Non-pigmented ciliary epithelial cell (primary cell): ENCODE measurements around the gene C9orf72.

ENCODE experiments used
- DNase-seq: peaks from one replicate; pipeline ENCODE4 v3.0.0-alpha.2; 2010; ENCODE audit warnings: low read depth

Gene C9orf72

DNA sequence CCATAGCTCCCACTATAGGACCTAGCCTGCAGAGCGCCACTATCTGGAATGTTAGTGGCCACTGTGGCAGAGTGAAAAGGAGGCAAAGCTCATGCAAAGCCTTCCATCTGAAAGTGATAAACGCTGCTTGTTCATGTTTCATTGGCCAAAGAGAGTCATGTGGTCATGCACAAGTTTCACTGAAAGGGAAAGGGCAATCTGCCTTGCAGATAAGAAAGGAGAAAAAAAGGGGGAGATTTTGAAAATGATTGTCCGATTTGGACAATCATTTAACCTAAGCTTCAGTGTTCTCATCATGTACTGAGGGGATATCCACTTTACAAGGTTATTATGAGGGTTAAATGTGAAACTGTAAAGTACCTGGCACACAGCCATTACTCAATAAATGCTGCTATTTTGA, 34.6 kb downstream of the C9orf72 start:
- no peak for DNase-seq

DNA sequence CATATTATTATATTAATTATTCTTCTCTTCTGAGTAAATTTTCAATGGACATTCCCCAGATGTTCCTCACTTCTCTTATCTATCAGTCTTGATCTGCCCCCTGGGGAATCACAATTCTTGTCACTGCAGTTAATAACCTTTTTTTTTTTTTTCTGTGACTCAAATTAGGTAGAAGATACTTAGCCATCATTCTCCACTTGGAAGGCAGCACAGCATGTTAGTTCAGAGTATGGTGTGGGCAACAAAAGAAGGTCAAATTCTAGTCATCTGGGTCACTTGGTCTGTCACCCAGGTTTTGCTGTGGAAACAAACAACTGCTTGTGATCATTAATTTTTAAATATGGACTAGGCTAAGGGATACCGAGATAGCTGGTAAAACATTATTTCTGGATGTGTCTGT, 35.5 kb downstream of the C9orf72 start:
- DNase-seq, result no peak

- no peak for DNase-seq
Observed at GRCh38 chr9:27537027-27537435, 36.2 kb downstream of the C9orf72 start.

- no peak for DNase-seq
Observed at GRCh38 chr9:27536168-27536567, 37.1 kb downstream of the C9orf72 start.

DNA sequence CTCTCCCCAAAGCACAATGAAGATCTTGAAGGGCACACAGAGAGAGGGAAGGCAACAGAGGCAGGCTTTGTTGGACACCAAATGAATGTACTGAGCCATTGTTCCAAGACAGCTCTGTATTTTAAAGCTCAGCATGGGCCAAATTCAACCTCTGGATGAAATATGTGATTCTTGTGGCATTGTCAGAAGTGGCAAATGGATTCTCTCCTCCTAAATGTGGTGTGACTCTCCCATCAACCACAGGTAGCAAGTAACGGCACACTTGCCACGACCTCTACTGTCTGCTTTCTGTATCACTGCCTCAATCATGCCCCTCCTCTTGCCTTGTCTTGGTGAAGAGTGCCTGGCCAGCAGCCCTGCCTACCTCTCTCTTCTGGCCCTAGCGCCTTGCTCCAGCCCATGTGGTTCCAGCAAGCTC, 37.6 kb downstream of the C9orf72 start:
- DNase-seq, result no peak

DNA sequence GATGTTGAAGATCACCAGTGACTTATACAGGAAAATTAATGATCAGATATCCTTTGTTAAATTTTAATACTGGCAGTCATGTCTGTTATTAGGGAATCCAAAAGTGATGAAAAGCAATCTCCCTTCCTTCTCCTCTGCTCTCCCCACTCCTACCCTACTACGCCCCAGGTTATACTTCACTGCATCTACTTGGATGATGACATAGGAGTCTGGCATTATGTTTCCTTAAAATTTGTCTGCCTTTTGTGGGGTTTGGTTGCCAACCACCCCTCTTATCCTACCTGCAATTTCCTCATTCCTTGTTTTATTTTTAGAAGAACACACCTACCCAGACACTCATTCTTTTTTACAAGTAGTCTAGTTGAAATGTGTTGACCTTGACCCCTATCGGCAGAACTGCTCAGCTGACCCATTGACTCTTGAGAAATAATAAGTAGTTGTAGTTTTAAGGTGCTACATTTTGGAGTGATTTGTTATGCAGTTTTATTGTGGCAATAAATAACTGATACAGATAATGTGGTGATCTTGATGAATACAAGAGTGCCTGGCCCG, 38.5 kb downstream of the C9orf72 start:
- DNase-seq, result no peak

DNA sequence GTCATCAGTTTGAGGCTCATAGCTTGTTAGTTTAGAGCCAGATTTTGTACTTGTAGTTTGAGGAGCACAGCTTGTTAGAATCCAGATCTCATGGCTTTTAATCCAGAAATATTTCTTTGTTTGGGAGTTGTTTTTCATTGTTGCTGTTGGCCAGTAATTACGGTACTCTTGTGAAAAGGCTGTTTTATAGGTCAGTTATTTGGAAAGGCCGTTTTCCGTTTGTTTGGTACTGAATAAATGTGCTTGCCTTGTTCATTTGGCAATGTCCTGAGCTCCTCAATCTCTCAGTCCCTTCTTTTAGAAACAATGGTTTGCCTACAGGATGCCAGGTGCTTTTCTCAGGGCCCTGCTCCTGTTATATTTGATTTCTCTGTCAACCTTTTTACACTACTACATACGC, 39.1 kb downstream of the C9orf72 start:
- no peak for DNase-seq

DNA sequence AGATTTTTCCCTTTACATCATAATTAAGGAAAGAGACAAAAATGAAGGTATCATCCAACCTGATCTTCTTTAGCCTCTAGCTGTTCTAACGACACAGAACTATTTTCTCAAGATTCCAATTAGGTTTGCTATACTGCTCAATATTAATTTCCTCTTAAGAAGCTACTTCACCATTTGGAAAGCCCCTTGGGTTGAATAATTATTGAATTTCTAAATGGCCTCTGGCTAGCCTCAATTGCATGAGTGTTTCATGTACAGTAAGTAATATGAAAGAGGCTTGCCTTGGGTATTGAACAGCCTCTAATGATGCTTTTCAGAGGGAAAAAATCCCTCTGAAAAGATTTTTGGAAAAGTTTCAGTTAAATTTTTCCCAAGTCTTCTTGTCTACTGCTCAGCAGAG, 40.0 kb downstream of the C9orf72 start:
- no peak for DNase-seq

DNA sequence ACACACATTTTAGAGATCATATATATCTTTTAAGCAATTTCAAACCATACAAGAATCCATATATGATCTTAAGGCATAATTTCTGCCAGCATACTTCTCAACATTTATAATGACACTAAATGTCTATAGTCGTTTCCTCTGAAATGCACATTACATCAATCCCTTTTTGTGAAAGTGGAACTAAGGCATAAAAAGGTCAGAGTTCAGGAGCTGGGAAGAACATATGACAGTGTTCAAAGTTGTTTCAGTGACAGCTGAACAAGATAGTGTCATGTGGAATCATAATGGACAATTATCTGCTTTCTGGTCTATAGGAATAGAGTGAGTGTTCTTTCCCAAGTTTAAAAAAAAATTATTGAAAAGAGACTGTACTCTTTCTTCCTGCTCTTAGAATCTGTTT, 41.2 kb downstream of the C9orf72 start:
- DNase-seq, result no peak

DNA sequence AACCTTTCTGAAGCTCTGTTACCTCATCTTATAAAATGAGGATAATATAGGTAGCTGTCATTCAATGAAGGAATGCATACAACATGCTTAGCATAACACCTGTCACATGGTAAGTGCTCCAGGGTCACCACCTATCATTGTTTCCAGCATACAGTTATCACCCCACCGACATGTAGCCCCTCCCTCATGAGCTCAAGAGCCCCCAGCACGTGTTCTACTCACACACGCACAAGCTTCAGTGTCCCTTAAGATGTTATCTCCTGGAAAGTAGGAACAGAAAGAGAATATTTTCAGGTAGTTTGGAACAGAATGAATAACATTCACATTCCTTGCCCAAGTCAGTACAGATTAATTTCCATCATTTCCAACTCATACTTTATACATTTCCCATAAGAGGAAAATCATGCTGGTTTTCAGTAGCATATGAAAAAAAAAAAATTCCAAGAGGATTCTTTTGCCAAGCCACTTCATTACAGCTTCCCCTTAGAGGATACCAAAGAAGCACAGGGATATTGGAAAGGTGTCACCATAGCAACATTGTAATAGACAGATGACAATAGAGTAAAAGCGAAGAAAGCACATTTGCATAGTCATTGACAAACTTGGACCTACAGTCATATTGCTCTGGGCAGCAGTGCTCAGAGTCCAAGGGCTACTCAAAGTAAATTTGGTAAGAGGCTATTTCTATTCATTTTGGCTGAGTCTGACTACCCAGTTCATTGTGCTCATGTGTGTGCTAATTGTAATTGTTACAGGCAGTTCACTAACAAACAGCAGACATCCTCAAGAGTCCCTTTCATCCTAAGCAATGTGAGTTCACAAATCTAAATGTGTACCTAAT, 42.1 kb downstream of the C9orf72 start:
- no peak for DNase-seq

- no peak for DNase-seq
Observed at GRCh38 chr9:27529316-27530278, 43.7 kb downstream of the C9orf72 start, which contains the start of gene MOB3B. Gene MOB3B (minus strand): TSS chr9:27529814. CDS start chr9:27455550, 74,264 bp downstream.

DNA sequence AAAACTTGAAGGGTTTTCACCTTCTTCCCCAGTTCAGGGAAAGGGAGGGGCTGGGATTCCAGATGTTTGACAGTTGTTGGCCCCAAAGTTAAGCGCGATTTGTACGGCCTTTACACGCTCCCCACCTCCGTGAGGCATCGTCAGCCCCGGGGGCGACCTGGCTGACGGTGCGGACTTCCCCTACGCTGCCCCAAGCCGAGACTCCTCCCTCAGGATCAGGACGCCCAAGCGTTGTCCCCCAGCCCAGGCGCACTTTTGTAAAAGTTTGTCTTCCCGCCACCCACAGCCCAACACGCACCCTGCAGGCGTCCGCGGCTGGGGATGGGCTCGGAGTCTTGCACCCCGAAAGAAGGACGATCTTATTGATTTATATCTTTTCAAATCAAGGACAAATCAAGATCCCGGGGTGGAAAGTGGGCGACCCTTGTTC, 44.4 kb downstream of the C9orf72 start:
- no peak for DNase-seq

GRCh38 chr9:27528076-27528885, 45.0 kb downstream of the C9orf72 start:
- no peak for DNase-seq

DNA sequence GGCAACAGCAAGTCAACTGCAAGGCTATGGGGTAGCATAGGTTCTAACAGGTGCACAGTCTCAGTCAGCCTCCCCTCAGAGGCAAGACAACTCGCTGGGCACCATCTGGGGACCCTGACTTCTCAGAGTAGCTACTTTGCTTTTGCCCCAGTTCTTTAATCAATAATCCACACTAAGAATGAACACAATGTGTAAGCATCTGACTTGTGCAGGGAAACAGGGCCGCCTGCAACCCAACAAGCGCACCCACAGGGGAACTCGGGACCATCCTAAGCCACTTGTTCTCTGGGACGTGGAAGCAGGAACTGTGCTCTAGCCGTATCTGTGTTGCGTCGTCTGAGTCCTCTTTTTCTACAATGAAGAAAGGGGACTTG, 45.6 kb downstream of the C9orf72 start:
- no peak for DNase-seq

GRCh38 chr9:27524236-27524635, 49.0 kb downstream of the C9orf72 start, which contains the start of gene IFNK:
Gene IFNK (plus strand): TSS chr9:27524290. CDS start chr9:27524337, 47 bp downstream.
- DNase-seq, result no peak

GRCh38 chr9:27523141-27523540, 50.1 kb downstream of the C9orf72 start:
- no peak for DNase-seq

GRCh38 chr9:27520986-27521385, 52.3 kb downstream of the C9orf72 start:
- no peak for DNase-seq

GRCh38 chr9:27519466-27520465, 53.5 kb downstream of the C9orf72 start:
- no peak for DNase-seq

GRCh38 chr9:27518809-27519208, 54.5 kb downstream of the C9orf72 start:
- no peak for DNase-seq

DNA sequence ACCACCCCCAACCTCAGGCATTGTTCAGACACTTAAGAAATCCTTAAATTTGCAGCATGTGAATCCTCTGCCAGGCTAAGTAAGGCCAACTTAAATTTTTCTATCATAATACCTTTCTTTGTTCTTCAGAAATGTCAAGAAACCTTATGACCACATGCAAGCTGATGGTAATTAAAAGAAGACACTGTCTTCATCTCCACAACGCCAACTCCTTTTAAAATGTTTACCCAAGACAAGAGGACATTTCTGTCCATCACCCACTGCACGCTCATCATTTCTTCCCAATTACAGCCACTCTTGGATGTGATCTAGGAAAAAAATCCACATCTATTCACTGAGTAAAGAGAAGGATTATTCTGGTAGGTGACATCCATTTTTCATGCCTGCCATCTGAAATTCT, 55.3 kb downstream of the C9orf72 start:
- DNase-seq, result no peak
